Hepatocyte (in vitro differentiated cells): ENCODE data around the gene BRCA1. TPM values are rescaled to one million over a fixed set of nuclear protein-coding genes. Genes with fewer than 3 reads are reported as not detected.
"Not testable (repeated sequence)": the region's sequence is repeated elsewhere in the genome, so short reads cannot be mapped to it uniquely, and the experiment has no call there.

Source experiments
- DNase-seq: peaks from one replicate; pipeline ENCODE4 v3.0.0-alpha.2; 2016; ENCODE audit warnings: low spot score
- H2AFZ ChIP-seq: fragments of 200-600 bp; sonication (generic); 2 replicates; pipeline ENCODE4 v1.6.0; 2016; ENCODE audit warnings: antibody characterized with exemption, mild to moderate bottlenecking
- H3K27ac ChIP-seq: fragments of 200-600 bp; sonication (generic); 2 replicates; pipeline ENCODE4 v1.5.1; 2016; ENCODE audit warnings: mild to moderate bottlenecking
- H3K27me3 ChIP-seq: fragments of 200-600 bp; sonication (generic); 2 replicates; pipeline ENCODE4 v1.6.1; 2016
- H3K36me3 ChIP-seq: fragments of 200-600 bp; sonication (generic); replicated peaks from 2 replicates; pipeline ENCODE4 v1.5.1; 2016; ENCODE audit warnings: low read depth; ENCODE audit not compliant: insufficient read depth
- H3K4me1 ChIP-seq: fragments of 200-600 bp; sonication (generic); 2 replicates; pipeline ENCODE4 v1.5.1; 2016; ENCODE audit warnings: mild to moderate bottlenecking, moderate library complexity; ENCODE audit not compliant: insufficient read depth
- H3K4me2 ChIP-seq: fragments of 200-600 bp; sonication (generic); 2 replicates; pipeline ENCODE4 v1.6.0; 2016
- H3K4me3 ChIP-seq: fragments of 200-600 bp; sonication (generic); 2 replicates; pipeline ENCODE4 v1.5.1; 2016; ENCODE audit warnings: mild to moderate bottlenecking
- H3K79me2 ChIP-seq: fragments of 200-600 bp; sonication (generic); 2 replicates; pipeline ENCODE4 v1.6.0; 2017; ENCODE audit warnings: mild to moderate bottlenecking
- H3K9me2 ChIP-seq: fragments of 200-600 bp; sonication (generic); replicated peaks from 2 replicates; pipeline ENCODE4 v1.6.0; 2017; ENCODE audit warnings: mild to moderate bottlenecking; ENCODE audit not compliant: insufficient read depth
- H3K9me3 ChIP-seq: fragments of 200-600 bp; sonication (generic); 2 replicates; pipeline ENCODE4 v1.5.1; 2016; ENCODE audit warnings: low read depth, mild to moderate bottlenecking
- H4K20me1 ChIP-seq: fragments of 200-600 bp; sonication (generic); 2 replicates; pipeline ENCODE4 v1.6.0; 2016; ENCODE audit warnings: mild to moderate bottlenecking; ENCODE audit not compliant: insufficient read depth, poor library complexity, severe bottlenecking
- CTCF ChIP-seq: fragments of 200-600 bp; sonication (generic); IDR thresholded peaks from 2 replicates; pipeline ENCODE4 v1.5.1; 2016; ENCODE audit warnings: antibody characterized with exemption, mild to moderate bottlenecking; ENCODE audit not compliant: poor library complexity
- EZH2 ChIP-seq: fragments of 200-600 bp; sonication (generic); IDR thresholded peaks from 2 replicates; pipeline ENCODE4 v1.6.1; 2016; ENCODE audit warnings: antibody characterized with exemption, mild to moderate bottlenecking, borderline replicate concordance
- EZH2phosphoT487 ChIP-seq: fragments of 200-600 bp; sonication (generic); IDR thresholded peaks from one replicate; pipeline ENCODE4 v1.6.1; 2018; ENCODE audit warnings: antibody characterized with exemption, mild to moderate bottlenecking, low read depth, moderate library complexity; ENCODE audit not compliant: unreplicated experiment, severe bottlenecking
- WGBS: methylation state at CpG from one replicate; pipeline ENCODE4 v1.1.6; 2016; ENCODE audit warnings: low lambda C conversion rate; ENCODE audit errors: missing lambda C conversion rate; 5-methylcytosine and 5-hydroxymethylcytosine counted together
- polyA plus RNA-seq: library from polyadenylated mRNA; unstranded; fragments of >200 nt; fragmentation: Nextera tagmentation; extraction: Ambion mirVana; gene quantifications from 2 replicates; pipeline ENCODE4 v1.2.1, GENCODE V29; 2016
- total RNA-seq: library from RNA; depleted of rRNA; stranded (reverse); fragments of >200 nt; gene quantifications from 2 replicates; pipeline ENCODE4 v1.2.3, GENCODE V29; 2014

BRCA1 gene
- total and polyA plus RNA-seq, 2 experiments from 2014 or later, result 7.0 to 8.0 TPM

- DNase-seq, result peak; percentile 97
- Histone ChIP-seq H3K9me2 (no peaks in the 10 kb centered on the region), H3K27ac (peak overlapping the region; percentile 95), H3K4me2 (peak overlapping the region; percentile 89), H3K27me3 (no peaks in the 10 kb centered on the region), H3K36me3 (no peaks in the 10 kb centered on the region), H3K9me3 (no peaks in the 10 kb centered on the region), H2AFZ (peak overlapping the region; percentile 28), H3K4me3 (peak overlapping the region; percentile 48), H4K20me1 (no peaks in the 10 kb centered on the region), H3K79me2 (peaks cover 54% of the 10 kb centered on the region), H3K4me1 (peaks cover 19% of the 10 kb centered on the region)
- no peak for TF ChIP-seq EZH2phosphoT487
- WGBS, result 1% methylated on average over 27 of the region's 27 CpGs
Measured at GRCh38 chr17:43170140-43170765, 45.1 kb upstream of the BRCA1 start.

- Histone ChIP-seq H3K4me1 (peaks cover 14% of the 10 kb centered on the region), H3K4me3 (peak overlapping the region; percentile 48), H3K9me3 (no peaks in the 10 kb centered on the region), H3K79me2 (peaks cover 50% of the 10 kb centered on the region), H3K4me2 (peak overlapping the region; percentile 89), H3K27me3 (no peaks in the 10 kb centered on the region), H3K36me3 (no peaks in the 10 kb centered on the region), H3K9me2 (no peaks in the 10 kb centered on the region), H2AFZ (peak overlapping the region; percentile 28), H4K20me1 (no peaks in the 10 kb centered on the region), H3K27ac (peak overlapping the region; percentile 95)
- WGBS, result 1% methylated on average over 29 of the region's 29 CpGs
- peak; percentile 65 for DNase-seq
- no peak for TF ChIP-seq CTCF
- TF ChIP-seq EZH2phosphoT487, result no peak
- TF ChIP-seq EZH2, result no peak
Measured at GRCh38 chr17:43169561-43170139, 44.5 kb upstream of the BRCA1 start.

- H3K4me3 ChIP-seq, DNase-seq, H3K4me1 ChIP-seq, H3K4me2 ChIP-seq, H3K9me3 ChIP-seq, H3K27ac ChIP-seq, H4K20me1 ChIP-seq, H3K27me3 ChIP-seq, H2AFZ ChIP-seq, H3K9me2 ChIP-seq, H3K36me3 ChIP-seq: not testable (repeated sequence)
- H3K79me2 ChIP-seq, result peaks cover 19% of the 10 kb centered on the region
Measured at GRCh38 chr17:43165971-43166370, 40.8 kb upstream of the BRCA1 start.

GRCh38 chr17:43159957-43160356 lies 34.8 kb upstream of the BRCA1 start:
- H4K20me1 ChIP-seq, H3K79me2 ChIP-seq, H3K27ac ChIP-seq, H3K4me3 ChIP-seq, H3K9me2 ChIP-seq, H3K27me3 ChIP-seq, H3K36me3 ChIP-seq, H3K4me2 ChIP-seq, H3K4me1 ChIP-seq, DNase-seq, H2AFZ ChIP-seq, H3K9me3 ChIP-seq: not testable (repeated sequence)
- 97% methylated on average over 8 of the region's 8 CpGs for WGBS

- H3K79me2 ChIP-seq, result not testable (repeated sequence)
Measured at GRCh38 chr17:43159232-43159631, 34.1 kb upstream of the BRCA1 start.

More at GRCh38 chr17:43159232-43159631, 34.1 kb upstream of the BRCA1 start:
- not testable (repeated sequence) for H3K9me3 ChIP-seq, H3K9me2 ChIP-seq, DNase-seq, H3K4me3 ChIP-seq, H4K20me1 ChIP-seq, H3K27me3 ChIP-seq, H3K4me2 ChIP-seq, H2AFZ ChIP-seq, H3K27ac ChIP-seq, H3K36me3 ChIP-seq, H3K4me1 ChIP-seq
- WGBS, result 94% methylated on average over 5 of the region's 25 CpGs
